ENCODE data around the gene GTF3C5. TPM values are rescaled to one million over a fixed set of nuclear protein-coding genes. Genes with fewer than 3 reads are reported as not detected.

GTF3C5 gene
- total RNA-seq, 1 experiment from 2014 or later, result 74.0 TPM

- DNase-seq (ENCODE audit: low read depth), result no peak
These were observed 2.6 kb upstream of the GTF3C5 start for GRCh38 chr9:133028221-133028620.

- DNase-seq (ENCODE audit: low read depth), result no peak
These were observed 842 bp upstream of the GTF3C5 start for GRCh38 chr9:133029994-133030316.

GRCh38 chr9:133031130-133031422 is 279 bp downstream of the GTF3C5 start:
- DNase-seq (ENCODE audit: low read depth), result no peak

DNA sequence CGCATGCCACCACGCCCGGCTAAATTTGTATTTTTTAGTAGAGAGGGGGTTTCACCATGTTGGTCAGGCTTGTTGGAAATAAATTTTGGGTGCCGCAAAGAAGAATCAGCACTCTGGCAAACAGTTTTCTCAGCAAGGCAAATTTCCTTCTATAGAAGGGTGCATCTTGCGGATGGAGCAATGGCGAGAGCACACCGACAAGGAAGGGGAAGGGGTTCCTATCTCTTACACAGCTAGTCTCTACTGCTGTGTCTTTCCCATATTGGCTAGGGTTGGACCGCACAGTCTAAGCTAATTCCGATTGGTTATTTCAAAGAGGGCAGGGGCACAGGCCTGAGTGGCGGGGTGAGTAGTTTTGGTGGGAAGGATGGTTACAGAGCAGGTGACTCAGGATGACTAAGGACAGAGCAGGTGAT is 707 bp downstream of the GTF3C5 start:
- peak; percentile 19 for DNase-seq (ENCODE audit: low read depth)

DNA sequence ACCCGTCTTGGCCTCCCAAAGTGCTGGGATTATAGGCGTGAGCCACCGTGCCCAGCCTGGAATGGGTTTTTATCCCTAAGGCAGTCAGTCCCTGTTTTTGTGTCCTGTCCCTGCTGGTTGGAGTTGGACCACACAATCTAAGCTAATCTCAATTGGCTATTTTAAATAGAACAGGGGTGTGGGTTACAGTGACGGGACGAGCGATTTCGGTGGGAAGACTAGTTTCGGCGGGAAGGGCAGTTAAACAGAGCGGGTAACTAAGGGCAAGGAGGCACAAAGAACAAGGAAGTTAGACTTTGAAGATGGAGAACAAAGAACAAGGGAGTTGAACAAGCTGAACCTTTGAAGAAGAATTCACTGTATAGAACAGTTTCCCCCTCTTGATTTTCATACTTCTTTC is 1.4 kb downstream of the GTF3C5 start:
- DNase-seq (ENCODE audit: low read depth), result no peak

DNA sequence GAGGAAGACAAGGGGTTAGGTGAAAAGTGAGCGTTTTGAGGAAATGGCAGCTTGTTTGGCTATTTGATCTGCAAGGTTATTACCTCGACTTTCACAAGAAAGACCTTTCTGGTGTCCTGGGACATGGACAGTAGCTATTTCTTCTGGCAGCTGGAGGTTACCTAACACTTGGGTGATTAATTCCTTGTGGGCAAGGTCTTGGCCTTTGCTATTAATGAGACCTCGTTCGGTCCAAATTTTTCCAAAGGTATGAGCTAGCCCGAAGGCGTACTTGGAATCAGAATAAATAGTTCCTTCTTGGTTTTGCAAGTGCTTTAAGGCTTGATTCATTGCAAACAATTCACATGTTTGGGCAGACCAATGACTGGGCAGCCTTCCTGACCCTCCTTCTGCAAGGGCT is 4.9 kb downstream of the GTF3C5 start:
- DNase-seq (ENCODE audit: low read depth), result no peak

GRCh38 chr9:133037775-133038515 is 7.1 kb downstream of the GTF3C5 start:
- DNase-seq (ENCODE audit: low read depth), result no peak

GRCh38 chr9:133040892-133041479 is 10.2 kb downstream of the GTF3C5 start:
- DNase-seq (ENCODE audit: low read depth), result peak; percentile 24

DNA sequence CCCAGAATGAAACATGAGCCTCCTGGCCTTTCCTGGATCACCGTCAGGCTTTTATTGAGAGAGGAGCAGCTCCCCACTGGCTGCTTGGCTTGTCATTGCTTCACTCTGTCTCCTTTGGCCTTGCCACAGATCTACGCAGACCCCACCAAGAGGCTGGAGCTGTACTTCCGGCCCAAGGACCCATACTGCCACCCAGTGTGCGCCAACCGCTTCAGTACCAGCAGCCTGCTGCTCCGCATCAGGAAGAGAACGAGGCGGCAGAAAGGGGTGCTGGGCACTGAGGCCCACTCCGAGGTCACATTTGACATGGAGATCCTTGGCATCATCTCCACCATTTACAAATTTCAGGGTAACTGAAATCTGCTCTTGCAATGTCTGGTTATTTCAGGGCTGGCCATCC is 11.2 kb downstream of the GTF3C5 start:
- no peak for DNase-seq (ENCODE audit: low read depth)

DNA sequence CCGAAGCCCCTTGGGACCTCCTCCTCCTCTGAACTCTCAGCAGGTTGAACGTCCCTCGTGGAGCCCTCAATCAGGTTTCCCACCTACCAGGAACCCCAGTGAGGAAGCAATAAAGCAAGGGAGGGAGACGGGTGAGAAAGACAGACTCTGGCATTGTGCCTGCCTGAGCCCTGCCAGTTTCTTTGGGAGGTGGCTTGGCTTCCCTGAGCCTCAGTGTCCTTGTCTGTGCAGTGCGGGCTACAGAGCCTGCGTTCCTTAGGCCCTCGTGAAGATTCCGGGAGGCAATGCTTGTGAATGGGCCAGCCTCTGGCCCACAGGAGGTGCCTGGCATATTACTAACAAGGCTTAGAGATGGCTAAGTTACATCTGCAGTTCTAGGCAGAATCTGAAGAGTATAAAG is 11.9 kb downstream of the GTF3C5 start:
- DNase-seq (ENCODE audit: low read depth), result no peak

- DNase-seq (ENCODE audit: low read depth), result no peak
These were observed 12.7 kb downstream of the GTF3C5 start for GRCh38 chr9:133043449-133044035.

GRCh38 chr9:133044125-133044524 is 13.3 kb downstream of the GTF3C5 start:
- no peak for DNase-seq (ENCODE audit: low read depth)

DNA sequence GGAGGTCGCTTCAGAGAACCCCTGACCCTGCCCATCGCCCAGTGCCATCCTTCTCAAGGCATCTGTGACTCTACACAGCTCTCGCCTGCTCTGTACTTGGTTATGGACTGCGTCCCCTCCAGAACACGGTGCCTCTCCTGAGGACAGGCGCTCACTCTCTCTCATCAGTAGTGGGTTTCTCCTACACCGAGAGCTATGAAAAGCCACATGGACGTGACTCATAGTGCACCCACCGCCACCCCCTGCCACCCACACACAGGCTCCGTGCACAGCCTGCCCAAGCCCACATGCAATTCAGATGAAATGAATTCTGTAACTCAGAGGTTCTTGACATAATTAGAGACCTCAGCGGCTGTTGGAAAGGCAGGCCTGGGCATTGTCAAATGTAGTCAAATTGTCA is 13.9 kb downstream of the GTF3C5 start:
- no peak for DNase-seq (ENCODE audit: low read depth)

- DNase-seq (ENCODE audit: low read depth), result no peak
These were observed 14.3 kb downstream of the GTF3C5 start for GRCh38 chr9:133045132-133045531.

GRCh38 chr9:133046196-133046899 is 15.6 kb downstream of the GTF3C5 start:
- no peak for DNase-seq (ENCODE audit: low read depth)

DNA sequence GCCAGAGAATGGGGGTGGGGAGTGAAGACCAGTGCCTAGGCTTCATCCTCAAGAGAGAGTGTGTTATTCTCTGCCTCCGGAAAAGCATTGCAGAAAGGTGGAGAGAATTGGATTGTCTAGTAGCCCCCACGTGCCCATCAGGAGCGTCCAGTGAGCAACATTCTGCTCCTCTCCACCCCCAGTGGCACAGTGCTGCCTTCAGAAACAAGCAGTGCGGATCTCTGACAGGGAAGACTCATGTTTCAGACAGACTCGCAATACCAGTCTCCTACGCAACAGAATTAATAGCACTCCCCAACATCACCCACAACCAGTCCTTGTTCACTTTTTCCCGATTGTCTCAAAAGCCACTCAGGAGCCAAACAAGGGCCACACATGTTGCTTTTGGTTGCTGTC is 16.1 kb downstream of the GTF3C5 start:
- DNase-seq (ENCODE audit: low read depth), result no peak

DNA sequence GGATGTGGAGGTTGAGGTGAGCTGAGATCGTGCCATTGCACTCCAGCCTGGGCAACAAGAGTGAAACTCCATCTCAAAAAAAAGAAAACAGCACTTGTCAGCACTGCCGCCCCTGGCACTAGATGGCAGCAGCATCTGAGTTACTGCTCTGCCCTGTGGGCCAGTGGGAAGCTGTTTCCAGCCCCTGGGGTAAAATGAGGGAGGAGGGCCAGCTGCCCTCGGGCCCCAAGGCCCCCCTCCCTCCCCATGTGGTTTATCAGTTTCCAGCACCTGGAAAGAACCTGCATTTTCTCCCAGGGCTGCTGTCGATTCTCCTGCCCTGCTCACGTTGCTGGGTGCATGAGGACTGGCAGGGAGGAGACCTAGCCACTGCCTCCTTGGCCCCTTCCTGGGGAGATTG is 17.8 kb downstream of the GTF3C5 start:
- DNase-seq (ENCODE audit: low read depth), result no peak

DNA sequence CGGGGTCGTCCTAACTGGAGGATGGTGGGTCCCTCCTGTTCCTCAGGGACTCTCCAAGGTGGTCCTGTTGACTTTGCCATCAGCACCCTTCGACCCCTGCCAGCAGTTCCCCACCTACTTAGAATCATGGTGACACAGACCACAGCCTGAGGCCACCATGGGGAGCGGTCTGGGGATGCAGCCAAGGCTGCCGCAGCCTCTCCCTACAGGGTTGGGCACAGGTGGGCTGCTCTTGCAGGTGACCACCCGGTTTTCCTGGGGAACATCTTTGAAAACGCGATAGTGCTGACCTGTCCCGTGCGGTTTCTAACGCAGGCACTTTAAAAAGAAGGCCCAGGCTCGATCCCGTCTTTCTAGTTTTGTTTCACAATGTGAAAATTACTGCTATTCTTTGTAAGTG is 18.2 kb downstream of the GTF3C5 start:
- DNase-seq (ENCODE audit: low read depth), result no peak

- peak; percentile 93 for DNase-seq (ENCODE audit: low read depth)
These were observed 19.3 kb downstream of the GTF3C5 start for GRCh38 chr9:133050142-133050541.

GRCh38 chr9:133050781-133051180 is 20.0 kb downstream of the GTF3C5 start:
- peak; percentile 38 for DNase-seq (ENCODE audit: low read depth)

GRCh38 chr9:133051281-133051900 is 20.6 kb downstream of the GTF3C5 start:
- no peak for DNase-seq (ENCODE audit: low read depth)

- no peak for DNase-seq (ENCODE audit: low read depth)
These were observed 21.3 kb downstream of the GTF3C5 start for GRCh38 chr9:133051966-133052539.

Measured in LHCN-M2 (cell line).